Muscle of leg (tissue), 11 donors: ENCODE measurements around the gene LRMDA. TPM values are rescaled to one million over a fixed set of nuclear protein-coding genes. Genes with fewer than 3 reads are reported as not detected.

Experiments used
- DNase-seq: peaks from one replicate; pipeline ENCODE4 v3.0.0; 2013
- H3K27ac ChIP-seq: one replicate; pipeline ENCODE4 v1.5.1; 2013; ENCODE audit warnings: mild to moderate bottlenecking, low read length, control low read depth
- H3K27me3 ChIP-seq: one replicate; pipeline ENCODE4 v1.6.1; 2013; ENCODE audit warnings: low read length; ENCODE audit not compliant: control insufficient read depth, insufficient read depth
- H3K36me3 ChIP-seq: one replicate; pipeline ENCODE4 v1.6.1; 2013; ENCODE audit warnings: low read length; ENCODE audit not compliant: control insufficient read depth, insufficient read depth
- H3K4me1 ChIP-seq: one replicate; pipeline ENCODE4 v1.6.1; 2013; ENCODE audit warnings: low read length; ENCODE audit not compliant: control insufficient read depth, insufficient read depth
- H3K4me3 ChIP-seq: one replicate; pipeline ENCODE4 v1.5.1; 2013; ENCODE audit warnings: low read length, control low read depth
- H3K9me3 ChIP-seq: replicated peaks from 2 replicates; pipeline ENCODE4 v1.6.1; 2013; ENCODE audit warnings: low read depth, low read length; ENCODE audit not compliant: control insufficient read depth
- WGBS: methylation state at CpG from one replicate; pipeline ENCODE4 v1.1.5; 2013; ENCODE audit warnings: missing lambda C conversion rate; ENCODE audit not compliant: insufficient coverage; 5-methylcytosine and 5-hydroxymethylcytosine counted together
- polyA plus RNA-seq, 8 donors: library from polyadenylated mRNA; unstranded; fragments of 120-200 nt; gene quantifications; one replicate each; pipeline versions ENCODE4 v1.2.1 to v1.2.3, GENCODE V29; 2013; ENCODE audit warnings: inconsistent platforms in 1 of 8, low replicate concordance in 1 of 8; ENCODE audit not compliant: insufficient read length in 8 of 8, insufficient read depth in 1 of 8
- total RNA-seq: library from RNA; stranded (reverse); fragments of 120-200 nt; gene quantifications from one replicate; pipeline ENCODE4 v1.2.4, GENCODE V29; 2013

The LRMDA gene
- total and polyA plus RNA-seq, 9 donors, result 4.8 to 7.9 (median 5.7) TPM

DNA sequence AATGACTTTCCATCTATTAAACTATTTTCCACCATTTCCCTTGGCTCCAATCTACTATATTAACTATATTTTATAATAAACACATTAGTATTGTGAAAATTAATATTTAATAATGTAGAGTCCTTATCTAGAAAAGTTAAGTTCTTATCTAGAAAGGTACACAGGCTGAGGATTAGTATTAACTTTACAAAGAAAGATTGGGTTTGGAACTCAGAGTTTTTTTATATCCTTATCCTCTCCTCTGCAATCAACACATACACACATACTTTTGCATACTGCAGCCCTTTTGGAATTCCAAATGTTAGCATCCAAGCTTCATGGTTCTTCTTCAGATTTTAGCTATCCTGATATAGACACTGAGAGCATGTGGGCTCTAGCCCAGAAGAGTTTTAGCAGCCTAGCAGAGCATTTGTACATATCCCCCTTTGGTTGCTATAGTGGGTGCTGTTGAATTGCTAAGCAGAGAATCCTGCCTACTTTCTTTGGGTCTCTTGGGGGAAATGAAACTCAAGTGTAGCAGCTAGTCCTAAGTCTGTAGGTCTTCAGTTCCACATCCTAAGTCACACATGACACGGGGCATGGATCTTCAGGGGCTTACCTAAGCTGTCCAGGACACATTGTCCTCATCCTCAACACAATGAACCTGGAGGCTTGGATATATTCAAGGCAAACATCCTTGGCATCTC is 874.6 kb downstream of the LRMDA start:
- H3K9me3 ChIP-seq, result no peaks in the 10 kb centered on the region

GRCh38 chr10:76306856-76307255 is 875.4 kb downstream of the LRMDA start:
- H3K27me3 ChIP-seq, result no peaks in the 10 kb centered on the region
- no peaks in the 10 kb centered on the region for H3K36me3 ChIP-seq
- H3K9me3 ChIP-seq, result no peaks in the 10 kb centered on the region
- no peak overlapping the region for H3K27ac ChIP-seq
- no peak overlapping the region for H3K4me3 ChIP-seq
- DNase-seq, result no peak
- peaks cover 12% of the 10 kb centered on the region for H3K4me1 ChIP-seq

More for the DNA sequence above, 874.6 kb downstream of the LRMDA start:
- peaks cover 12% of the 10 kb centered on the region for H3K4me1 ChIP-seq
- no peaks in the 10 kb centered on the region for H3K36me3 ChIP-seq
- H3K27ac ChIP-seq, result no peak overlapping the region
- no peaks in the 10 kb centered on the region for H3K27me3 ChIP-seq
- H3K4me3 ChIP-seq, result no peak overlapping the region
- no CpG with 5 or more reads among the region's 1 CpG for WGBS
- no peak for DNase-seq

DNA sequence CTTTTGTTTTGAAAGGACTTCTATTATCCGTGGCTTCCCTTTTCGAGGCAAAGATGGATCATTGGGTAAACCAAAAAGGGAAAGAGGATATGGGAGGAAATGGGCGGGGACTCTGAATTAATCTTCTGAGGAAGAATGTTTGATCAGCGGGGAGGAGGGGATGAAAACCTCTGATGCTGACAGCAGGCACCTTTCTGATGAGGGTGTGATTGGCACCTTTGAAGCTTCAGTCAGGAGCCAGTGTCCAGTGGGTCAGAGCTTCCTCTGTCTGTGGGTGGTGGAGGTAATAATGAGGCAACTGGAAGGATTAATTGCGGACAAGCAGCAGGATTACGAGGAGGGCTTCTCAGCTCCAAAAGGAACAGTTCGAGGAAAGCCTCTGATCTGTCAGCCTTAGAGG is 877.6 kb downstream of the LRMDA start:
- Histone ChIP-seq H3K27ac (no peak overlapping the region), H3K9me3 (no peaks in the 10 kb centered on the region), H3K4me3 (no peak overlapping the region), H3K4me1 (peaks cover 3% of the 10 kb centered on the region), H3K27me3 (no peaks in the 10 kb centered on the region), H3K36me3 (no peaks in the 10 kb centered on the region)
- DNase-seq, result no peak
- WGBS, result 72% methylated on average over 7 of the region's 7 CpGs

GRCh38 chr10:76309741-76310587 is 878.5 kb downstream of the LRMDA start:
- H3K27ac ChIP-seq, result peak overlapping the region; percentile 0
- WGBS, result 40% methylated on average over 1 of the region's 7 CpGs
- no peaks in the 10 kb centered on the region for H3K4me1 ChIP-seq
- DNase-seq, result no peak
- H3K27me3 ChIP-seq, result no peaks in the 10 kb centered on the region
- no peak overlapping the region for H3K4me3 ChIP-seq
- no peaks in the 10 kb centered on the region for H3K36me3 ChIP-seq
- H3K9me3 ChIP-seq, result no peaks in the 10 kb centered on the region

DNA sequence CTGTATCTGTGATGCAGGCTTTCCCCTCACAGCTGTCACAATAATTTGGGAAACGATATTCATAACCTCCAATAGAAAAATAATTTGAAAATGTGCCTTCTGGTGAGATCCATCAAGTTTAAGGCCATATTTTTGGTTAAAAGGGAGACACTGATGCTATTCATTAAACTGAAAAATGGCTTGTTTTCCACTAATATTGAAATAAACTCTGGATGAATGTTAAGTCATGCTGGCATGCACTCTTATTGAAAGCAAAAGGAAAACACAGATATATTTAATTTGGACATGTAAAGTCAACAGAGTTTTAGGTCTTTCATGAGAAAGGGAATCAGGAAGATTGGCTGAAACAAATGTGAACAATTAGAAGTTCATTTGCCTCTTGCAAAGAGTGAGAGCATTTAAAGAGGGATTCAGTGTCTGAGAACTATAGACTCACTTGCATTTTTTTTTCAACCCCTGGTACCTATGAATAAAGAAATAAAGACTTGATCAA is 879.2 kb downstream of the LRMDA start:
- WGBS, result no CpG with 5 or more reads among the region's 1 CpG
- Histone ChIP-seq H3K36me3 (no peaks in the 10 kb centered on the region), H3K4me3 (no peak overlapping the region), H3K27me3 (no peaks in the 10 kb centered on the region), H3K9me3 (no peaks in the 10 kb centered on the region), H3K4me1 (no peaks in the 10 kb centered on the region), H3K27ac (peak overlapping the region; percentile 0)
- DNase-seq, result peak; percentile 55

DNA sequence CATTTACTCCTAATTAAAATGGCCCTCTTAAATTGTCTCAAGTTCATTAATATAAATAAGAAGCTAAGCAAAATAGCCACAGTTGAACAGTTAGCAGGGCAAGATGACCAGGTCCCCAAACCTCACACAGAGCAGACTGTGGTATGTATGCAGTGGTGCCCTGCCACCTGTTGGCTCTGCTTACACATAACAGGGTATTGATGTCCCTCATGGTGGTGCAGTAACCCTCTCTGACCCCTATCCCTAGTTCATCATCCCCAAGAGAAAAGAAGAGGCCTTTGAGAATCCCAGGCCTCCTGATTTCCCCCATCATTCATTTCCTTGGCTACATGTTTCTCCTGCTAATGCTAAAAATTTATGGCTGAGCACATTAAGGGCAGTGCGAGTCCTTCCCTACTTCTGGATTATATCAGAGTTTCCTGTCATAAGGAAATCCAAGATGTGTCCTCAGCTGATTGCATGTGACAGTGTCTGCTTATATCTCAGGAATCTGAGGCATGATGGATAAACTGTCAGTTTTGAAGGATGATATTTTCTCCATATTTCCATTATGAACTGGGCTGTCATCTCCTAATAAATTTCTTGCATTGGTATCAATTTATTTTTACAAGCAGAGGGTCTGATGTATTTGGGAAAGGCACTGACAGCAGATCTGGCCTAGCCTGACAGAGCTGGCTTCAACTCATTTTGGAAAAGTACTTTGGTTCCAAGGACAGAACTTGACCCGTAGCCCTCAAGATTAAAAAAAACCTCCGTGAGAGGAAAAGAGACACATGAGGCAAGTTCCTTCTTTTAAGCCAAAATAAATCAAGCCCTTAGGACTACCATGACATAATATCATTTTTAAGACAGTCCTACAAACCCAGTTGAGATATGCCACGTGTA is 880.6 kb downstream of the LRMDA start:
- no CpG with 5 or more reads among the region's 4 CpGs for WGBS
- H3K27ac ChIP-seq, result no peak overlapping the region
- no peaks in the 10 kb centered on the region for H3K36me3 ChIP-seq
- peaks cover 2% of the 10 kb centered on the region for H3K9me3 ChIP-seq
- no peak overlapping the region for H3K4me3 ChIP-seq
- no peaks in the 10 kb centered on the region for H3K4me1 ChIP-seq
- peak; percentile 75 for DNase-seq
- no peaks in the 10 kb centered on the region for H3K27me3 ChIP-seq

DNA sequence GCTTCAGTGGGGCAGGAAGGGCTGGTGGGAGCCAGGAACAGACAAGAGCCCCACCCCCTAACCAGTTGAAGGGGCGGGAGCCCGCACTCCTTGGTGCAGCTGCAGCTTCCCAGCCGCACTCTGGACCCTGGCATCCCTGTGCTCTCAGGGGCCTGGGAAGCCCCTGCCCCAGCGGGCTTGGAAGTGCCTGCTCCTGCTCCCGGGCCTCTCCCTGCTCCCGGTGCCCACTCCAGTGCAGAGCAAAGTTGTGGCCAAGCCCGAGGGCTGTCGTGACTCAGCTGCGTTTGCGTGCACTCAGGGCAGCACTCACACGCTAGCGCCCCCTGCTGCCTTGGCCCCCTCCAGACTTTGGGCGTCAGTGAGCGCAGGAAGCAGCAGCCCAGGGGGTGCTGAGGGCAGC is 883.8 kb downstream of the LRMDA start:
- no peak for DNase-seq
- Histone ChIP-seq H3K36me3 (no peaks in the 10 kb centered on the region), H3K27me3 (no peaks in the 10 kb centered on the region), H3K4me1 (no peaks in the 10 kb centered on the region), H3K4me3 (no peak overlapping the region), H3K9me3 (peaks cover 4% of the 10 kb centered on the region), H3K27ac (no peak overlapping the region)
- 81% methylated on average over 14 of the region's 14 CpGs for WGBS

GRCh38 chr10:76316234-76316633 is 884.8 kb downstream of the LRMDA start:
- peaks cover 4% of the 10 kb centered on the region for H3K9me3 ChIP-seq
- no peak for DNase-seq
- H3K27ac ChIP-seq, result no peak overlapping the region
- WGBS, result 97% methylated on average over 7 of the region's 12 CpGs
- H3K27me3 ChIP-seq, result no peaks in the 10 kb centered on the region
- H3K36me3 ChIP-seq, result no peaks in the 10 kb centered on the region
- no peak overlapping the region for H3K4me3 ChIP-seq
- H3K4me1 ChIP-seq, result no peaks in the 10 kb centered on the region

- WGBS, result no CpG with 5 or more reads among the region's 4 CpGs
- Histone ChIP-seq H3K36me3 (no peaks in the 10 kb centered on the region), H3K27ac (no peak overlapping the region), H3K4me3 (no peak overlapping the region), H3K27me3 (no peaks in the 10 kb centered on the region), H3K4me1 (no peaks in the 10 kb centered on the region), H3K9me3 (peaks cover 4% of the 10 kb centered on the region)
- no peak for DNase-seq
These were observed 885.7 kb downstream of the LRMDA start for GRCh38 chr10:76317078-76317477.

- WGBS, result 88% methylated on average over 1 of the region's 2 CpGs
- DNase-seq, result no peak
These were observed 886.8 kb downstream of the LRMDA start for GRCh38 chr10:76318211-76318610.

More at GRCh38 chr10:76318211-76318610, 886.8 kb downstream of the LRMDA start:
- Histone ChIP-seq H3K4me3 (no peak overlapping the region), H3K36me3 (no peaks in the 10 kb centered on the region), H3K9me3 (peaks cover 4% of the 10 kb centered on the region), H3K27ac (no peak overlapping the region), H3K27me3 (no peaks in the 10 kb centered on the region), H3K4me1 (no peaks in the 10 kb centered on the region)
